Right lobe of liver (tissue), 4 donors: ENCODE data around the gene ANXA3.

ENCODE experiments used
- POLR2A ChIP-seq: fragments of 450-650 bp; IDR thresholded peaks from one replicate; pipeline ENCODE4 v1.6.1; 2017; ENCODE audit warnings: antibody characterized with exemption, mild to moderate bottlenecking
- TF ChIP-seq, protein P1 (sequence below), 4 donors: fragments of 200-600 bp in 3 of 4; fragments of 450-650 bp in 1 of 4; IDR thresholded peaks; one replicate each; pipeline versions ENCODE4 v1.5.1 to v1.8.0; 2016 to 2022; ENCODE audit warnings: antibody characterized with exemption in 4 of 4, mild to moderate bottlenecking in 2 of 4
- donor health status: DM: no; HTN: no; CAD: no.
- donor health status: DM: no; HTN: no; CAD: no.
- donor health status: DM: no; HTN: yes; CAD: no.

DNA sequence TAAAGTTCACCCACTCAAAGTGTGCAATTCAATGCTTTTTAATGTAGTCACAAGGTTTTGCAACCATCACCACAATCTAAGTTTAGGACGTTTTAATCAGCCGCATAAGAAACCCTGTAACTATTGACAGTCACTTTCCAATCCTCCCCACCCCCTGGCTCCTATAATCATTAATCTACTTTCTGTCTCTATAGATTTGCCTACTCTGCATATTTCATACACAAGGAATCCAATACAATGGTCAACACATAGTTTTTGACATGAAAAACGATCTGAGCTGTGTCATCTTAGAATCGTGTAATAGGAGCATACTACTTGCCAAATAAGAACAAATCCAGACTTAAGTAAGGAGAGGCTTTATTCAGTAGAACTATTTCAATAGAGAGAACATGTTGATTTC is 47.6 kb downstream of the ANXA3 start:
- TF ChIP-seq, protein P1, sequence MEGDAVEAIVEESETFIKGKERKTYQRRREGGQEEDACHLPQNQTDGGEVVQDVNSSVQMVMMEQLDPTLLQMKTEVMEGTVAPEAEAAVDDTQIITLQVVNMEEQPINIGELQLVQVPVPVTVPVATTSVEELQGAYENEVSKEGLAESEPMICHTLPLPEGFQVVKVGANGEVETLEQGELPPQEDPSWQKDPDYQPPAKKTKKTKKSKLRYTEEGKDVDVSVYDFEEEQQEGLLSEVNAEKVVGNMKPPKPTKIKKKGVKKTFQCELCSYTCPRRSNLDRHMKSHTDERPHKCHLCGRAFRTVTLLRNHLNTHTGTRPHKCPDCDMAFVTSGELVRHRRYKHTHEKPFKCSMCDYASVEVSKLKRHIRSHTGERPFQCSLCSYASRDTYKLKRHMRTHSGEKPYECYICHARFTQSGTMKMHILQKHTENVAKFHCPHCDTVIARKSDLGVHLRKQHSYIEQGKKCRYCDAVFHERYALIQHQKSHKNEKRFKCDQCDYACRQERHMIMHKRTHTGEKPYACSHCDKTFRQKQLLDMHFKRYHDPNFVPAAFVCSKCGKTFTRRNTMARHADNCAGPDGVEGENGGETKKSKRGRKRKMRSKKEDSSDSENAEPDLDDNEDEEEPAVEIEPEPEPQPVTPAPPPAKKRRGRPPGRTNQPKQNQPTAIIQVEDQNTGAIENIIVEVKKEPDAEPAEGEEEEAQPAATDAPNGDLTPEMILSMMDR (IDR thresholded peaks at IDR 0.05) = no peak
- no peak for TF ChIP-seq POLR2A
